K562 (cell line): ENCODE data around the gene DMWD. TPM values are rescaled to one million over a fixed set of nuclear protein-coding genes. Genes with fewer than 3 reads are reported as not detected.

Source experiments
- ATAC-seq: fragments of 200-7000 bp; cut with Tn5 transposase; 3 replicates; pipeline ENCODE4 v1.9.1; 2020; ENCODE audit warnings: moderate library complexity
- BruUV-seq: library from RNA; stranded (reverse); fragments of 400-500 nt; replicated peaks from 2 replicates; lab custom pipeline; 2021; lab: Mats Ljungman, UMichigan
- CTCF ChIA-PET: fragments of 300-600 bp; formaldehyde crosslinking; extraction: SDS; loops from one replicate; lab custom pipeline; 2021; ENCODE audit warnings: low intra/inter-chr PET ratio; lab: Yijun Ruan, JAX
- POLR2A ChIA-PET: fragments of 300-600, 350-650 bp; sonication (Branson Sonifier 250); formaldehyde crosslinking; extraction: SDS; loops from one replicate; lab custom pipeline; 2021; ENCODE audit warnings: antibody characterized with exemption, inconsistent platforms; lab: Yijun Ruan, JAX
- DNase-seq, 4 experiments: peaks; one replicate each; pipeline versions ENCODE4 v3.0.0 to v3.0.0-alpha.2; 2011 to 2018; ENCODE audit warnings: low spot score in 3 of 4, mixed read lengths in 3 of 4; ENCODE audit errors: extremely low read depth in 1 of 4
- FAIRE-seq: peaks from 2 replicates; lab custom pipeline; 2011; peaks lifted over from hg19 to GRCh38; lab: Jason Lieb, UNC
- H2AFZ ChIP-seq: 2 replicates; pipeline ENCODE4 v1.6.0; 2011; ENCODE audit warnings: low read depth, low read length, control low read depth, inconsistent platforms
- H3K27ac ChIP-seq: fragments of 200-600 bp; 3 replicates; pipeline ENCODE4 v1.8.0; 2011; ENCODE audit warnings: low read depth, mild to moderate bottlenecking, control low read depth, inconsistent platforms, low read length, moderate library complexity, mixed read lengths; ENCODE audit errors: extremely low read depth
- H3K27me3 ChIP-seq, 2 experiments: fragments of 300-600 bp in 1 of 2; 2 replicates in 1 of 2; 3 replicates in 1 of 2; pipeline versions ENCODE4 v1.6.0 to v1.8.0; 2011; ENCODE audit warnings: inconsistent platforms in 2 of 2, low read length in 2 of 2, mild to moderate bottlenecking in 1 of 2, mixed read lengths in 1 of 2, moderate library complexity in 1 of 2; ENCODE audit not compliant: control insufficient read depth in 2 of 2, insufficient read depth in 2 of 2
- H3K36me3 ChIP-seq: fragments of 300-600 bp; 3 replicates; pipeline ENCODE4 v1.8.0; 2011; ENCODE audit warnings: mild to moderate bottlenecking, low read length, inconsistent platforms; ENCODE audit not compliant: control insufficient read depth, insufficient read depth
- H3K4me1 ChIP-seq, 2 experiments: fragments of 200-600 bp in 1 of 2; replicated peaks in 1 of 2; 2 replicates in 1 of 2; 3 replicates in 1 of 2; pipeline versions ENCODE4 v1.5.1 to v1.8.0; 2011; ENCODE audit warnings: inconsistent platforms in 2 of 2, low read length in 2 of 2, mild to moderate bottlenecking in 1 of 2, mixed read lengths in 1 of 2, moderate library complexity in 1 of 2; ENCODE audit not compliant: control insufficient read depth in 2 of 2, insufficient read depth in 2 of 2
- H3K4me2 ChIP-seq: 2 replicates; pipeline ENCODE4 v1.6.1; 2011; ENCODE audit warnings: low read length, control low read depth, inconsistent platforms, mixed read lengths; ENCODE audit not compliant: insufficient read depth
- H3K4me3 ChIP-seq: fragments of 200-600 bp; sonication (generic), shearing (Covaris generic); 2 replicates; pipeline ENCODE4 v1.5.1; 2016; ENCODE audit warnings: control low read depth, inconsistent platforms
- H3K79me2 ChIP-seq: fragments of 200-600 bp; 3 replicates; pipeline ENCODE4 v1.8.0; 2011; ENCODE audit warnings: low read length, inconsistent platforms; ENCODE audit not compliant: control insufficient read depth, insufficient read depth
- H3K9ac ChIP-seq, 2 experiments: 2 replicates each; pipeline versions ENCODE4 v1.6.0 to v1.6.1; 2011; ENCODE audit warnings: low read depth in 2 of 2, low read length in 2 of 2, control low read depth in 1 of 2, inconsistent platforms in 1 of 2, mild to moderate bottlenecking in 1 of 2, mixed read lengths in 1 of 2; ENCODE audit not compliant: insufficient read depth in 1 of 2
- H3K9me1 ChIP-seq: one replicate; pipeline ENCODE4 v1.6.0; 2011; ENCODE audit warnings: inconsistent platforms, mild to moderate bottlenecking, low read length, moderate library complexity; ENCODE audit not compliant: control insufficient read depth, insufficient read depth
- H3K9me3 ChIP-seq: replicated peaks from 2 replicates; pipeline ENCODE4 v1.5.1; 2011; ENCODE audit warnings: low read depth, low read length, inconsistent platforms; ENCODE audit not compliant: control insufficient read depth, insufficient read depth
- H4K20me1 ChIP-seq: replicated peaks from 2 replicates; pipeline ENCODE4 v1.6.1; 2011; ENCODE audit warnings: low read length, inconsistent platforms, mixed read lengths; ENCODE audit not compliant: control insufficient read depth, insufficient read depth
- GABPB1 ChIP-seq: sonication (generic); formaldehyde crosslinking; IDR thresholded peaks from 2 replicates; pipeline ENCODE4 v1.8.0; 2022; ENCODE audit warnings: mild to moderate bottlenecking, missing genetic modification reagents
- HDAC1 ChIP-seq, 2 experiments: fragments of 450-650 bp; IDR thresholded peaks; 2 replicates each; pipeline ENCODE4 v1.6.1; 2016 to 2017; ENCODE audit warnings: inconsistent platforms in 1 of 2, mild to moderate bottlenecking in 1 of 2, moderate library complexity in 1 of 2
- HNRNPL ChIP-seq: fragments of 200-400 bp; formaldehyde crosslinking; IDR thresholded peaks from 2 replicates; pipeline ENCODE4 v1.6.1; 2017; ENCODE audit warnings: low read depth, mild to moderate bottlenecking, low read length
- RUNX1 ChIP-seq: sonication (generic); IDR thresholded peaks from 2 replicates; pipeline ENCODE4 v1.6.1; 2016; ENCODE audit warnings: antibody characterized with exemption, low read depth
- TEAD1 ChIP-seq, 2 experiments: fragments of 450-650 bp in 1 of 2; sonication (generic) in 1 of 2; formaldehyde crosslinking; IDR thresholded peaks; 2 replicates each; pipeline versions ENCODE4 v1.4.0 to v1.8.0; 2020 to 2022; ENCODE audit warnings: mild to moderate bottlenecking in 2 of 2, missing genetic modification reagents in 1 of 2
- WGBS: fragments of 100-300 bp; shearing (Covaris generic); methylation state at CpG from one replicate; pipeline ENCODE4 v1.1.6; 2016; ENCODE audit warnings: low coverage, mixed read lengths; ENCODE audit not compliant: insufficient coverage; ENCODE audit errors: missing lambda C conversion rate; 5-methylcytosine and 5-hydroxymethylcytosine counted together
- in situ Hi-C: fragments of 300-500 bp; cut with MboI; formaldehyde crosslinking; loops from 4 replicates; pipeline ENCODE4 v1.15.0; 2018; ENCODE audit warnings: inconsistent platforms, mixed read lengths
- intact Hi-C: fragments of 100-400 bp; cut with micrococcal nuclease; formaldehyde crosslinking; loops from 2 replicates; pipeline ENCODE4 v1.14.2; 2022
- polyA plus RNA-seq, 8 experiments: library from polyadenylated mRNA; depleted of rRNA in 4 of 8; stranded (reverse) in 5 of 8; unstranded in 3 of 8; fragments of >200 nt; fragmentation: Nextera tagmentation in 2 of 8; fragmentation: Illumina TruSeq in 1 of 8; extraction: Ambion mirVana in 2 of 8; extraction: Trizol in 1 of 8; gene quantifications; 2 replicates each; pipeline versions ENCODE4 v1.2.1 to v1.2.3, GENCODE V29; 2011 to 2014; ENCODE audit warnings: inconsistent platforms in 1 of 8, missing spikeins in 1 of 8
- total RNA-seq, 7 experiments: library from RNA; depleted of rRNA in 6 of 7; stranded (reverse); fragments of >200 nt in 6 of 7; fragmentation: Illumina TruSeq in 2 of 7; extraction: Trizol in 2 of 7; gene quantifications; 2 replicates each; pipeline versions ENCODE4 v1.2.1 to v1.2.3, GENCODE V29; 2011 to 2021; ENCODE audit warnings: low replicate concordance in 1 of 7
- TF ChIP-seq, protein P1 (sequence below), 2 experiments: fragments of 150-350 bp in 1 of 2; IDR thresholded peaks; 2 replicates each; pipeline ENCODE4 v1.6.1; 2012 to 2016; ENCODE audit warnings: low read depth in 2 of 2, low read length in 2 of 2, mild to moderate bottlenecking in 1 of 2, moderate library complexity in 1 of 2

Gene DMWD
- total and polyA plus RNA-seq, 9 of the 15 experiments (the other 6 are each of a cell fraction or from before 2014, with no cell fraction given), result 4.7 to 54.6 (median 19.0) TPM

- TF ChIP-seq, protein P1, sequence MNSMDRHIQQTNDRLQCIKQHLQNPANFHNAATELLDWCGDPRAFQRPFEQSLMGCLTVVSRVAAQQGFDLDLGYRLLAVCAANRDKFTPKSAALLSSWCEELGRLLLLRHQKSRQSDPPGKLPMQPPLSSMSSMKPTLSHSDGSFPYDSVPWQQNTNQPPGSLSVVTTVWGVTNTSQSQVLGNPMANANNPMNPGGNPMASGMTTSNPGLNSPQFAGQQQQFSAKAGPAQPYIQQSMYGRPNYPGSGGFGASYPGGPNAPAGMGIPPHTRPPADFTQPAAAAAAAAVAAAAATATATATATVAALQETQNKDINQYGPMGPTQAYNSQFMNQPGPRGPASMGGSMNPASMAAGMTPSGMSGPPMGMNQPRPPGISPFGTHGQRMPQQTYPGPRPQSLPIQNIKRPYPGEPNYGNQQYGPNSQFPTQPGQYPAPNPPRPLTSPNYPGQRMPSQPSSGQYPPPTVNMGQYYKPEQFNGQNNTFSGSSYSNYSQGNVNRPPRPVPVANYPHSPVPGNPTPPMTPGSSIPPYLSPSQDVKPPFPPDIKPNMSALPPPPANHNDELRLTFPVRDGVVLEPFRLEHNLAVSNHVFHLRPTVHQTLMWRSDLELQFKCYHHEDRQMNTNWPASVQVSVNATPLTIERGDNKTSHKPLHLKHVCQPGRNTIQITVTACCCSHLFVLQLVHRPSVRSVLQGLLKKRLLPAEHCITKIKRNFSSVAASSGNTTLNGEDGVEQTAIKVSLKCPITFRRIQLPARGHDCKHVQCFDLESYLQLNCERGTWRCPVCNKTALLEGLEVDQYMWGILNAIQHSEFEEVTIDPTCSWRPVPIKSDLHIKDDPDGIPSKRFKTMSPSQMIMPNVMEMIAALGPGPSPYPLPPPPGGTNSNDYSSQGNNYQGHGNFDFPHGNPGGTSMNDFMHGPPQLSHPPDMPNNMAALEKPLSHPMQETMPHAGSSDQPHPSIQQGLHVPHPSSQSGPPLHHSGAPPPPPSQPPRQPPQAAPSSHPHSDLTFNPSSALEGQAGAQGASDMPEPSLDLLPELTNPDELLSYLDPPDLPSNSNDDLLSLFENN (IDR thresholded peaks at IDR 0.05; ENCODE audit: low read depth in 2 of 2, low read length in 2 of 2), result no peak
- TF ChIP-seq TEAD1 (CRISPR knock-in tag; IDR thresholded peaks at IDR 0.05) (no peak), HDAC1 (IDR thresholded peaks at IDR 0.05) (no peak)
- TF ChIP-seq, all 486 proteins: peak for 2
Observed at GRCh38 chr19:45766869-45767346, 25.7 kb downstream of the DMWD start (continued).

- Histone ChIP-seq H3K79me2 (peaks cover 17% of the 10 kb centered on the region; the same call in 2 of the 3 replicates), H3K9ac (peak overlapping the region in 1 of 2 experiments; percentile 98; a peak in 1 of 4 replicates), H4K20me1 (no peaks in the 10 kb centered on the region), H2AFZ (no peak overlapping the region), H3K36me3 (peaks cover 4% of the 10 kb centered on the region; the same call in 1 of the 3 replicates), H3K27me3 (no peaks in the 10 kb centered on the region), H3K4me3 (peak overlapping the region; percentile 56; the same call in 1 of the 2 replicates), H3K4me1 (peaks cover 10 to 86% of the 10 kb centered on the region in 2 experiments; a peak in 4 of 5 replicates), H3K27ac (no peak overlapping the region; the same call in 2 of the 3 replicates), H3K4me2 (no peak overlapping the region), H3K9me3 (no peaks in the 10 kb centered on the region), H3K9me1 (no peaks in the 10 kb centered on the region)
- BruUV-seq, result no TSS peak
- no peak for FAIRE-seq
- intact Hi-C loops, result no loop called here
- TF ChIP-seq HNRNPL, result 0 out of 2 replicates have a peak, but pooled peaks have one; percentile 34
- 0 out of 2 replicates have a peak, but pooled peaks have one; percentile 21 for TF ChIP-seq GABPB1 (CRISPR knock-in tag)
- no peak for TF ChIP-seq RUNX1
- CTCF ChIA-PET, result no interaction called here
- ATAC-seq, result no peak
- in situ Hi-C loops, result no loop called here
- WGBS, result 82% methylated on average over 6 of the region's 17 CpGs
- DNase-seq, result no peak
- POLR2A ChIA-PET, result interaction anchor here (1.2 to 1.7 kb wide), 2 partner anchors 11 to 17 kb away, joined by 4 read pairs; no protein-coding TSS in a partner anchor
Observed at GRCh38 chr19:45766296-45766868, 26.3 kb downstream of the DMWD start.
